Colonic mucosa (tissue), 4 donors: ENCODE results near the gene ABCA2. TPM values are rescaled to one million over a fixed set of nuclear protein-coding genes. Genes with fewer than 3 reads are reported as not detected.

Source experiments
- DNase-seq: peaks from one replicate; pipeline ENCODE4 v3.0.0-alpha.2; 2020
- H3K27ac ChIP-seq: fragments of 200-600 bp; one replicate; pipeline ENCODE4 v1.8.0; 2021
- H3K27me3 ChIP-seq: fragments of 200-600 bp; one replicate; pipeline ENCODE4 v1.8.0; 2021
- H3K36me3 ChIP-seq: fragments of 200-600 bp; one replicate; pipeline ENCODE4 v1.8.0; 2021
- H3K4me1 ChIP-seq: fragments of 200-600 bp; one replicate; pipeline ENCODE4 v1.8.0; 2021; ENCODE audit warnings: mild to moderate bottlenecking
- H3K4me3 ChIP-seq: fragments of 200-600 bp; one replicate; pipeline ENCODE4 v1.8.0; 2021
- H3K9ac ChIP-seq, 2 donors: one replicate each; pipeline ENCODE4 v1.7.0; 2013; ENCODE audit warnings: control low read depth in 2 of 2, low read depth in 2 of 2, low read length in 2 of 2
- H3K9me3 ChIP-seq: fragments of 200-600 bp; one replicate; pipeline ENCODE4 v1.8.0; 2021
- intact Hi-C: fragments of 100-400 bp; cut with DNase I; formaldehyde crosslinking; loops from one replicate; pipeline ENCODE4 v1.14.1; 2022
- total RNA-seq, 2 donors: library from RNA; stranded (reverse); fragmentation: NEBNext Ultra II Directional in 1 of 2; extraction: Animal tissue kit (Norgen Biotek cat#: 25700) in 1 of 2; gene quantifications; one replicate each; pipeline ENCODE4 v1.2.1, GENCODE V29; 2021
- TF ChIP-seq, protein P1 (sequence below): fragments of 200-600 bp; IDR thresholded peaks from one replicate; pipeline ENCODE4 v1.8.0; 2022; ENCODE audit warnings: antibody characterized with exemption, mild to moderate bottlenecking
- donor health status: healthy.
- donor health status: DM: no; HTN: no; CAD: no.
- donor health status: DM: no; HTN: no; CAD: no.

The ABCA2 gene
- total RNA-seq, 2 donors from 2014 or later: 22.4 to 47.5 TPM

DNA sequence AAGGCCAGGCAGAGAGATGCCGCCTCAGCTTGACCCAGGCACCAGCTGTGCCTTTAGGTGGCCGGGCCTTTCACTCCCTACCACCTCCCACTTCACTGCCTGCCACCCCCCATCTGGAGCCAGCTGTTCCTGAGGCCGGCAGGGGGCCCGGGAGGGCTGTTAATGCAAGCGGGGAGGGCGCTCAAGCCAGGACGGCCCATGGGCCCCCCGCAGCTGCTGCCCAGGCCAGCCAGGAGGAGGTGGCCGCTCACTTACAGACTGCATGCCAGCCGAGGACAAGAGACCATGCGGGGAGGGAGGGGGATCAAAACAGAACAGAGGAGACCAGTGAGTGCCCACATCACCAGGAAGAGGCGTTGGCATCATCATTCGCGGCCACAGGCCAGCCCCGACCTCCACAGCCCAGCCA is 4.5 kb downstream of the ABCA2 start:
- intact Hi-C loops: no loop called here
- TF ChIP-seq, protein P1, sequence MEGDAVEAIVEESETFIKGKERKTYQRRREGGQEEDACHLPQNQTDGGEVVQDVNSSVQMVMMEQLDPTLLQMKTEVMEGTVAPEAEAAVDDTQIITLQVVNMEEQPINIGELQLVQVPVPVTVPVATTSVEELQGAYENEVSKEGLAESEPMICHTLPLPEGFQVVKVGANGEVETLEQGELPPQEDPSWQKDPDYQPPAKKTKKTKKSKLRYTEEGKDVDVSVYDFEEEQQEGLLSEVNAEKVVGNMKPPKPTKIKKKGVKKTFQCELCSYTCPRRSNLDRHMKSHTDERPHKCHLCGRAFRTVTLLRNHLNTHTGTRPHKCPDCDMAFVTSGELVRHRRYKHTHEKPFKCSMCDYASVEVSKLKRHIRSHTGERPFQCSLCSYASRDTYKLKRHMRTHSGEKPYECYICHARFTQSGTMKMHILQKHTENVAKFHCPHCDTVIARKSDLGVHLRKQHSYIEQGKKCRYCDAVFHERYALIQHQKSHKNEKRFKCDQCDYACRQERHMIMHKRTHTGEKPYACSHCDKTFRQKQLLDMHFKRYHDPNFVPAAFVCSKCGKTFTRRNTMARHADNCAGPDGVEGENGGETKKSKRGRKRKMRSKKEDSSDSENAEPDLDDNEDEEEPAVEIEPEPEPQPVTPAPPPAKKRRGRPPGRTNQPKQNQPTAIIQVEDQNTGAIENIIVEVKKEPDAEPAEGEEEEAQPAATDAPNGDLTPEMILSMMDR: no peak
- H3K4me3 ChIP-seq: no peak overlapping the region
- no peaks in the 10 kb centered on the region for H3K9me3 ChIP-seq
- peaks cover 25% of the 10 kb centered on the region for H3K4me1 ChIP-seq
- H3K27me3 ChIP-seq: no peaks in the 10 kb centered on the region
- no peak overlapping the region for H3K9ac ChIP-seq
- H3K36me3 ChIP-seq: no peaks in the 10 kb centered on the region
- no peak overlapping the region for H3K27ac ChIP-seq
- DNase-seq: no peak

DNA sequence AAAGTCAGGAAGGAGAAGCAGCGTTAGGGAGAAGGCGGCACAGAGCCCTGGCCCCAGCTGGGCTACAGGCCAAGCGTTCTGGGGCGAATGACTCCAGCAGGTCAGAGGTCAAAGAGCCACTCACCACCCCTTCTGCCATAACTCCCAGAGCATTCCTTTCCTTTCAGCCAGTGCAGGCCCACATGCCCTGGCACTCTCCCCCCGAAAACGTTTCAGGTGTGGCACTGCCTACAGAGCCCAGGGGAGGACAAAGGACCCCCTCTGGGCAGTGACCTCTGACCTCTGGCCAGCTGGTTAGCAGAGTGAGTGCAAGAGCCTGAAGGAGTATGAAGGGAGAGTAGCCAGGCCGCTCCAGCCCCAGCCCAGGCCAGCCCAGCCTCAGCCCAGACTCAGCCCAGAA is 4.9 kb downstream of the ABCA2 start:
- H3K27ac ChIP-seq: no peak overlapping the region
- DNase-seq: no peak
- H3K27me3 ChIP-seq: no peaks in the 10 kb centered on the region
- intact Hi-C loops: no loop called here
- TF ChIP-seq, protein P1: no peak
- no peaks in the 10 kb centered on the region for H3K9me3 ChIP-seq
- no peak overlapping the region for H3K4me3 ChIP-seq
- H3K4me1 ChIP-seq: peaks cover 25% of the 10 kb centered on the region
- no peaks in the 10 kb centered on the region for H3K36me3 ChIP-seq
- no peak overlapping the region for H3K9ac ChIP-seq

DNA sequence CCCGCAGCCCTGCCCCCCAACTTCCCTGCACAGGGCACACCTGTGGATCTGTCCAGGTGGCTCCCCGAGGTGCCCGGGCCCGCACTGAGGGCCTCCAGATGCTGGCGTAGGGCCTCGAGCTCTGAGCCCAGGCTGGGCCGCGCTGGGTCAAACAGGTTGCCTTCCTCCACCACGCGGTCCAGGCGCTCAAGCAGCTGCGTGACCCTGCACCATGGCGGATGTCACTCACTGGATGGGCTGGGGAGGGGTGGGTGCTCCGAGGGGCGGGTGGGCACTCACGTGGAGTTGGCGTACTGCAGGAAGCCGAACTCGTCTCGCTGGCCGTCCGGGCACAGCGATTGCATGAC is 5.4 kb downstream of the ABCA2 start:
- peaks cover 25% of the 10 kb centered on the region for H3K4me1 ChIP-seq
- peak overlapping the region; percentile 63 for H3K27ac ChIP-seq
- TF ChIP-seq, protein P1: no peak
- H3K4me3 ChIP-seq: no peak overlapping the region
- no peaks in the 10 kb centered on the region for H3K27me3 ChIP-seq
- intact Hi-C loops: no loop called here
- no peak for DNase-seq
- no peaks in the 10 kb centered on the region for H3K36me3 ChIP-seq
- no peak overlapping the region for H3K9ac ChIP-seq
- no peaks in the 10 kb centered on the region for H3K9me3 ChIP-seq

DNA sequence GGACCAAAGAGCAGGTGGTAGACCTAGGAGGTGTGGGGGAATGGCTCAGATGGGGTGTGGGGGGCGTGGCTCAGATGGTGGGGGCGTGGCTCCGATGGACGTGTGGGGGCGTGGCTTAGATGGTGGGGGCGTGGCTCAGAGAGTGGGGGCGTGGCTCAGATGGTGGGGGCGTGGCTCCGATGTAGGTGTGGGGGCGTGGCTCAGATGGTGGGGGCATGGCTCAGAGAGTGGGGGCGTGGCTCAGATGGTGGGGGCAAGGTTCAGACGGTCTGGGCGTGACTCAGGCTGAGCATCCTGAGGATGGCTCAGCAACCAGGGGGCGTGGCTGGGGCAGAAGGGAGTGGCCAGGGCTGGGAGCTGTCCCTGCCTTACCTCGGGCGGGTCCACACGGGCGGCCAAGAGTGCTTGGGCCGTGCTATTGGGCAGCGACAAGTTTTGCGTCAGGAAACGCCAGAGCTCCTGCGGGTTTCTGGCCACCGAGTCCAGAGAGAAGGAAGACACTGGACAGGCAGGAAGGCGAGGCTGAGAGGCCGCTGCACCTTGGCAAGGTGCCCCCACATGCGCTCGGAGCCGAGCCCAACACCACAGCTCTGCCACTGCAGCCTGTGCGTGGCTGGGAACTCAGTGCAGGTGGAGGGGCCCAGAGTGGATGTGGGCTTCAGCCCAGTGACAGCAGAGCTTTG is 5.9 kb downstream of the ABCA2 start:
- Histone ChIP-seq H3K9me3 (no peaks in the 10 kb centered on the region), H3K36me3 (no peaks in the 10 kb centered on the region), H3K4me3 (no peak overlapping the region), H3K4me1 (peaks cover 21% of the 10 kb centered on the region), H3K27me3 (no peaks in the 10 kb centered on the region), H3K9ac (no peak overlapping the region), H3K27ac (peak overlapping the region; percentile 63)
- intact Hi-C loops: no loop called here
- TF ChIP-seq, protein P1: no peak
- peak; percentile 98 for DNase-seq

DNA sequence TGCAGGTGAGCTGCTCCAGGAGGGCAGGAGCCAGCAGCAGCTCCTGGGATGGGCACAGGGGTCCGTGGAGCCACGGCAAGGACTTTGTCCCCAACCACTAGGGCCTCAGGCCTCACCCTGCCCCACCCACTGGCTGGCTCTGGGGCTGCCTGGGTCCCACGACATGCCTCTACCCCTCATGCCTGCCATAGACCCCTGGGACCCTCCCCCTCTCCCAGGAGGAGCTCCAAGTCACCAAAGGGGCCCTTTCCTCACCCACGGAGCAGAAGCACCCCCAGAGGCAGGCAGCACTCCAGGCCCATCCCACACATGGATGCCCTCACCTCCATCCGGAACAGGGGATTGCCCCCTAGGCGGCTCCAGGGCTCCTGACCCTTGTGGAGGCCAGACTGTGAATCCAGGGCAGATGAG is 6.5 kb downstream of the ABCA2 start:
- no peak overlapping the region for H3K27ac ChIP-seq
- H3K4me3 ChIP-seq: no peak overlapping the region
- TF ChIP-seq, protein P1: no peak
- no peaks in the 10 kb centered on the region for H3K27me3 ChIP-seq
- H3K36me3 ChIP-seq: no peaks in the 10 kb centered on the region
- no peak overlapping the region for H3K9ac ChIP-seq
- H3K9me3 ChIP-seq: no peaks in the 10 kb centered on the region
- peaks cover 17% of the 10 kb centered on the region for H3K4me1 ChIP-seq
- DNase-seq: peak; percentile 57
- intact Hi-C loops: no loop called here
